Measurements from ENCODE around the gene ZNF184.

Gene ZNF184

DNA sequence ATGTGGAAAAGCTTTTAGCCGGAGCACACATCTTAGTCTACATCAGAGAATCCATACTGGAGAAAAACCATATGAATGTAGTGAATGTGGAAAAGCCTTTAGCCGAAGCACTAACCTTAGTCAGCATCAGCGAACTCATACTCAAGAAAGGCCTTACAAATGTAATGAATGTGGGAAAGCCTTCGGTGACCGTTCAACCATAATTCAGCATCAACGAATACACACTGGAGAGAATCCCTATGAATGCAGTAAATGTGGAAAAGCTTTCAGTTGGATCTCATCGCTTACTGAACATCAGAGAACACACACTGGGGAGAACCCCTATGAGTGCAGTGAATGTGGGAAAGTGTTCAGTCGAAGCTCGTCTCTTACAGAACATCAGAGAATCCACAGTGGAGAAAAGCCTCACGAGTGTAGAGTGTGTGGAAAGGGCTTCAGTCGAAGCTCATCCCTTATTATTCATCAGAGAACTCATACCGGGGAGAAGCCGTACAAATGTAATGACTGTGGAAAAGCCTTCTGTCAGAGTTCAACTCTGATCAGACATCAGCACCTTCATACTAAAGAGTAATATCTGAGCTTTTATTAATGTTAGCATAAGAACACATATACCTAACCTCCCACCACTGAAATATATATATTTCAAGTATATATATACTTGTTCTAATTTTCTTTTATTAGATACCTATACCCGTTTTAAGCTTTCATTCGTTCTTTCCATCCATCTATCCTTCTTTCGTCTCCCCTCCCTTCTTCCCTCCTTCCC, 71.8 kb downstream of the ZNF184 start:
- Mint-ChIP-seq H3K36me3 (ENCODE audit: low read depth) (peaks cover 79% of the 10 kb centered on the region), H3K9me3 (peaks cover 69% of the 10 kb centered on the region), H3K27ac (no peak overlapping the region), H3K4me3 (no peak overlapping the region), H3K27me3 (ENCODE audit: low read depth) (peaks cover 3% of the 10 kb centered on the region), H3K4me1 (no peaks in the 10 kb centered on the region)
- TF ChIP-seq, protein P1, sequence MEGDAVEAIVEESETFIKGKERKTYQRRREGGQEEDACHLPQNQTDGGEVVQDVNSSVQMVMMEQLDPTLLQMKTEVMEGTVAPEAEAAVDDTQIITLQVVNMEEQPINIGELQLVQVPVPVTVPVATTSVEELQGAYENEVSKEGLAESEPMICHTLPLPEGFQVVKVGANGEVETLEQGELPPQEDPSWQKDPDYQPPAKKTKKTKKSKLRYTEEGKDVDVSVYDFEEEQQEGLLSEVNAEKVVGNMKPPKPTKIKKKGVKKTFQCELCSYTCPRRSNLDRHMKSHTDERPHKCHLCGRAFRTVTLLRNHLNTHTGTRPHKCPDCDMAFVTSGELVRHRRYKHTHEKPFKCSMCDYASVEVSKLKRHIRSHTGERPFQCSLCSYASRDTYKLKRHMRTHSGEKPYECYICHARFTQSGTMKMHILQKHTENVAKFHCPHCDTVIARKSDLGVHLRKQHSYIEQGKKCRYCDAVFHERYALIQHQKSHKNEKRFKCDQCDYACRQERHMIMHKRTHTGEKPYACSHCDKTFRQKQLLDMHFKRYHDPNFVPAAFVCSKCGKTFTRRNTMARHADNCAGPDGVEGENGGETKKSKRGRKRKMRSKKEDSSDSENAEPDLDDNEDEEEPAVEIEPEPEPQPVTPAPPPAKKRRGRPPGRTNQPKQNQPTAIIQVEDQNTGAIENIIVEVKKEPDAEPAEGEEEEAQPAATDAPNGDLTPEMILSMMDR (IDR thresholded peaks at IDR 0.05; ENCODE audit: unreplicated experiment in 3 of 3) = no peak

Data from nephron (organoid).